Peyer's patch (tissue), 4 donors: ENCODE data around the gene PPP2R2D.

Experiments
- CTCF ChIP-seq, 6 experiments: fragments of 450-650 bp in 4 of 6; fragments of 200-600 bp in 2 of 6; sonication (generic) in 1 of 6; IDR thresholded peaks; one replicate each; pipeline ENCODE4 v1.5.1; 2017 to 2019; ENCODE audit warnings: antibody characterized with exemption in 6 of 6, mild to moderate bottlenecking in 3 of 6, moderate library complexity in 1 of 6
- POLR2A ChIP-seq, 2 donors: fragments of 450-650 bp; IDR thresholded peaks; one replicate each; pipeline ENCODE4 v1.5.1; 2017; ENCODE audit warnings: antibody characterized with exemption in 2 of 2, mild to moderate bottlenecking in 2 of 2, moderate library complexity in 2 of 2

DNA sequence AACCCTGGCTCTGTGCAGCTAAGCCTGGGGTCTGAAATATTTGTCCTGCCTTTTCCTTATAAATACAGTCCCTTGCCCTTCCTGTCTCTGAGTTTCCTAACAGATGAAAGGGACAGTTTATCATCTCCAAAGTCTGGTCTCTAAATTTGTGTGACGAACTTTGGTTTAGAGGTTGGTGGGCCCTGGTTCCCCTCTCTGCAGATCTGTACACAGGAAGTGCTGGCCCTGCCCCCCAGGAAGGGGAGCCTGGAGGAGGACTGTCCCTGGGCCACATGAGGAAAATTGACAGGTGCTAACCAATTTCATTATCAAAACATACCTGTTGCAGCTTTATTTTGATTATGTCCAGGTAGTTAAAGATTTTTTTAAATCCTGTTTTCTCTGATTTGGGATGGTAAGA lies 34.5 kb downstream of the PPP2R2D start:
- no peak for TF ChIP-seq CTCF (IDR thresholded peaks at IDR 0.05)
- no peak for TF ChIP-seq POLR2A (IDR thresholded peaks at IDR 0.05)
